Coronary artery (tissue), 2 donors: ENCODE data around the gene XXYLT1.

ENCODE experiments used
- DNase-seq: peaks from one replicate; pipeline ENCODE4 v3.0.0-alpha.2; 2017; ENCODE audit warnings: low spot score
- H3K27ac ChIP-seq, 2 donors: fragments of 200-600 bp; sonication (generic); one replicate each; pipeline ENCODE4 v1.5.1; 2016 to 2019
- H3K4me3 ChIP-seq: fragments of 200-600 bp; sonication (generic); 2 replicates; pipeline ENCODE4 v1.5.1; 2016; ENCODE audit warnings: mild to moderate bottlenecking, moderate library complexity
- TF ChIP-seq, protein P1 (sequence below): fragments of 200-600 bp; sonication (generic); IDR thresholded peaks from one replicate; pipeline ENCODE4 v1.5.1; 2019; ENCODE audit warnings: antibody characterized with exemption

The XXYLT1 gene

DNA sequence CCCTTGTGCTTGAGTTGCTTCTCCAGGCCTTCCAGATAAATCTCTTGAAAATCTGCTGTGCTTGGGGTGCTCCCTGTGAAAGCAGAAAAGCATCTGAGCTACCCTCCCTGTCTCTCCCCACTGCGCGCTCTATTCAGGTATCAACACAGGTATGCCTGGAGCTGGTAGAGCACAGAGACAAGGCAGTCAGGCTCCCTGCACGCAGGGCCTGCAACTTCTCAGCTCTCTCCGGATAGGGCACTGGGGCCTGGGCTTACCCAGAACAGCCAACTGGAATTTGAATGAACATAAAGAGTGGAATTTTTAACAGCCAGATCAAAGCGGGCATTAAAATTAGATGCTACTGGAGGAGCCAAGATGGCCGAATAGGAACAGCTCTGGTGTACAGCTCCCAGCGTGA lies 183.6 kb downstream of the XXYLT1 start:
- DNase-seq = no peak
- Histone ChIP-seq H3K4me3 (no peak overlapping the region), H3K27ac (no peak overlapping the region)
- TF ChIP-seq, protein P1, sequence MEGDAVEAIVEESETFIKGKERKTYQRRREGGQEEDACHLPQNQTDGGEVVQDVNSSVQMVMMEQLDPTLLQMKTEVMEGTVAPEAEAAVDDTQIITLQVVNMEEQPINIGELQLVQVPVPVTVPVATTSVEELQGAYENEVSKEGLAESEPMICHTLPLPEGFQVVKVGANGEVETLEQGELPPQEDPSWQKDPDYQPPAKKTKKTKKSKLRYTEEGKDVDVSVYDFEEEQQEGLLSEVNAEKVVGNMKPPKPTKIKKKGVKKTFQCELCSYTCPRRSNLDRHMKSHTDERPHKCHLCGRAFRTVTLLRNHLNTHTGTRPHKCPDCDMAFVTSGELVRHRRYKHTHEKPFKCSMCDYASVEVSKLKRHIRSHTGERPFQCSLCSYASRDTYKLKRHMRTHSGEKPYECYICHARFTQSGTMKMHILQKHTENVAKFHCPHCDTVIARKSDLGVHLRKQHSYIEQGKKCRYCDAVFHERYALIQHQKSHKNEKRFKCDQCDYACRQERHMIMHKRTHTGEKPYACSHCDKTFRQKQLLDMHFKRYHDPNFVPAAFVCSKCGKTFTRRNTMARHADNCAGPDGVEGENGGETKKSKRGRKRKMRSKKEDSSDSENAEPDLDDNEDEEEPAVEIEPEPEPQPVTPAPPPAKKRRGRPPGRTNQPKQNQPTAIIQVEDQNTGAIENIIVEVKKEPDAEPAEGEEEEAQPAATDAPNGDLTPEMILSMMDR = no peak

DNA sequence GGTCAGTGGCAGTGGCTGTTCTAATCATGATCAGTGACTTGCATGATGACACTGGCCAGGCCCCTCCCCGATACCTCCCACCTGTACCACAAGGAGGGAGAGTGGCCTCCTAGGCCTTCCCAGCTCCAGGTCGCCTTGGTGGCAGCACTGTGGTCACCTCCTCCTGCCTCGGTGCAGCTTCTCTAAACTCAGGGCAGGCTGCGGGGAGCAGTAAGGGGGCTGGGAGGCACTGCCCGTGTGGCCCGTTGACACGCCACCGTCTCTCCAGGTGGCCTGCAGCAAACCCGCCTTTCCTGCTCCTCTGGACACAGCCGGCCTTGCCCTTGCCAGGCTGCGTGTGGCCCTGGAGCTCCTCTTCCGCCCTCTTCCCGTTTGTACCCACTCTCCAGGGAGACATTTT lies 184.1 kb downstream of the XXYLT1 start:
- DNase-seq = no peak
- TF ChIP-seq, protein P1 = no peak
- Histone ChIP-seq H3K4me3 (no peak overlapping the region), H3K27ac (no peak overlapping the region)

DNA sequence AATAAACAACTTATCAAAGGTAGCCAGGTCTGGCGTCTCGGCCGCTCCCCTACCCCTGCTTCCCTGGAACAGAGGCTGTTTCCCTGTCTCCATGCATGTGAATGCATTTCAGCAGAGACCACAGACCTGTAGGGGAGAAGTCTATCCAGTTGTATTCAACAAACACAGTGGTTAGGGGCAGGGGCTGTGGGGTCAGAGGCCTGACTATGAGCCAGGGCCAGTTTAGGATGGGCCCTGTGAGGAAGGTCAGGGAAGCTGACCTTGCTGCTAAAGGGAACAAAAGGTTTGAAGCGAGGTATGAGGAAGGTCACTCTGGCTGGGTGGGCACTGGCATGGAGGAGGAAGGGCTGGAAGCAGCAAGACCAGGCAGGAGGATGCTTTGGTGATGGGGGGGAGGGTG lies 184.6 kb downstream of the XXYLT1 start:
- TF ChIP-seq, protein P1 = no peak
- Histone ChIP-seq H3K27ac (no peak overlapping the region), H3K4me3 (no peak overlapping the region)
- no peak for DNase-seq

DNA sequence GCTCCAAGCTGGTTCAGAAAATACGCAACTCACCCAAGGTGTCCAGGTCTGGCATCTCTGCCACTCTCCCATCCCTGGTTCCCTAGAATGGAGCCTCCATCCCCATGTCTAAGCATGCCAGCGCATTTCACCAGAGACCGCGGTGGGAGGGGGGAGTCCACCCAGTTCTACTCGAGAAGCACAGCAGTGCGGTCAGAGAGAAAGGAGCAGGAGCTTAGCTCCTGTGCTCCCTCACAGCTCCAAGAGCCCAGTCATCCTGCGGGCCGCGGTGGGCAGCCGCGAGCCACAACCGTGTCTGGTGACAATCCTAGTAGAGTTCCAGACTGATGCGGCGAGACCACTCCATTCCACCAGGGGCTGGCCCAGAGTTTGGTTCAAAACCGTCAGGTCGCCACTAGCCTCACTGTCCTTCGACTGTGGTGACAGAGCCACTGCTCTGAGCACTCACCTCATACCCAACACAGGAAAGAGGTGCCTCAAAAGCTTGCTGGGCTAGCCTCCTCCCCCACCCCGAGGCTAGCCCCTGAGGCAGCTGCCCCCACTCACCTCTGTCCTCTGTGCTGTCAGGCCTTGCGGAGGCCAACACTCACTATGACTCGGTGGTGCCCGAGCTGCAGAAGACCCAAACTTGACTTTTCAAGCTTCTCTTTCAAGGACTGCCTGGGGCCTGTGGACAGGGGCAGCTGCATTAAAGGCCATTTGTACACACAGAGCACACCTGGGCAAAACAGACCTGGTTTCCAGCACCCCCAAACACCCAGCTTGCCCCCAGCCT lies 185.4 kb downstream of the XXYLT1 start:
- TF ChIP-seq, protein P1 = no peak
- Histone ChIP-seq H3K27ac (no peak overlapping the region), H3K4me3 (no peak overlapping the region)
- DNase-seq = no peak

DNA sequence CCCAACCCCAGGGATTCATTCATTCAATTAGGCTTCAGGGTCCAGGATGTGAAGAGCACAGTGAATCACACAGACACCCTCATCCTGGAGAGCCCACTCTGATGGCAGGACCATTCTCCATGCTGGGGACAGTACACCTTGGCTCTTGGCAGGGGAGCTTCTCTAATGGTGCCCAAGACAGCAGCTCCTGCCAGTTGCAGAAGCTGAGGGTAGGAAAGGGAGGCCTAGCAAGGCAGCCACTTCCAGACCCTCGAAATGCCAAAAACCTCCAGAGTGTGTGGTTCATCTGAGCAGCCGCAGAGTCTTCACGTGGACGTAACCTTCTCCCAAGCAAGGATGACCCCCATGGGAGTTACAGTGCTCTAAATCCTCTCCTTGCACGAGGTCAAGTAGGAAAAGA lies 186.2 kb downstream of the XXYLT1 start:
- DNase-seq = no peak
- TF ChIP-seq, protein P1 = no peak
- no peak overlapping the region for H3K4me3 ChIP-seq
- no peak overlapping the region for H3K27ac ChIP-seq

DNA sequence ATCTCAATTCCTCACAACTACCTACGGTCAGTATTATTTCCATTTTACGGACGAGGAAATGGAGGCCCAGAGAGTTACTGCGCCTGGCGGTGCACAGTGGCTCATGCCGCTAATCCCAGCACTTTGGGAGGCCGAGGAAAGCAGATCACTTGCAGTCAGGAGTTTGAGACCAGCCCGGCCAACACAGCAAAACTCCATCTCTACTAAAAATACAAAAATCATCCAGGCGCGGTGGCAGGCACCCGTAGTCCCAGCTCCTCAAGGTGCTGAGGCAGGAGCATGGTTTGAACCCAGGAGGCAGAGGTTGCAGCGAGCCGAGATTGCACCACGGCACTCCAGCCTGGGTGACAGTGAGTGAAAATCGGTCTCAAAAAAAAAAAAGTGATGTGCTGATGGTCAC lies 187.3 kb downstream of the XXYLT1 start:
- H3K27ac ChIP-seq = no peak overlapping the region
- TF ChIP-seq, protein P1 = no peak
- DNase-seq = no peak

DNA sequence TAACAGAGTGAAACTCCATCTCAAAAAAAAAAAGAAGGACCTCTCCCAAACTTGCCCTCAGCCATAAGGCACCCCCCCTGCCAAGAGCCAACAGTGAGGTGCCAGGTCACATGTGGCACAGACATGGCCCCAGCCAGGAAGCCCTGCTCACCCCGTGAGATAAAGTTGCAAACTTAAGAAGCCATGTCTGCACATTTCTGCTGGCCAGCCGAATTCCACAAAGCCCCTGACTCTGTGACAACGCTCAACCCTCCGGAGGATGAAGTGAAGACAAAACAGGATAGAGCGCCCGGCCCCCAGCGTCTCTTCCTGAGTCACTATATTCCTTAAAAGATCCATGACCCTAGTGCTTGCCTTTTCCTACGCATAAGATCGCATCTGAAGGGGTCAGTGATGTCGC lies 188.1 kb downstream of the XXYLT1 start:
- Histone ChIP-seq H3K27ac (no peak overlapping the region), H3K4me3 (no peak overlapping the region)
- no peak for DNase-seq
- TF ChIP-seq, protein P1 = no peak

More for the DNA sequence above, 187.3 kb downstream of the XXYLT1 start:
- H3K4me3 ChIP-seq = no peak overlapping the region
